Activated T-helper 1 cell treated with anti-CD3 and anti-CD28 coated beads, Interleukin-12 subunit alpha, Interleukin-12 subunit beta, Interleukin-2, Interleukin-4 antibody, amounts not matched to agents 30 ng/mL and 10 ng/mL and 1 ng/mL, durations not matched to agents 14 hours and 24 hours and 36 hours (primary cell): ENCODE results near the gene UCP3. TPM values are rescaled to one million over a fixed set of nuclear protein-coding genes. Genes with fewer than 3 reads are reported as not detected.
A peak's percentile ranks its signal among the peaks of the same experiment; 100 is the strongest.

Source experiments
- DNase-seq: peaks from one replicate; pipeline ENCODE4 v3.0.0; 2021; ENCODE audit warnings: low spot score
- H3K27ac Mint-ChIP-seq: one replicate; pipeline ENCODE4 v1.8.0; 2021; ENCODE audit warnings: mild to moderate bottlenecking, mixed read lengths
- H3K27me3 Mint-ChIP-seq: one replicate; pipeline ENCODE4 v1.8.0; 2022; ENCODE audit warnings: mild to moderate bottlenecking, moderate library complexity, mixed read lengths; ENCODE audit not compliant: insufficient read depth
- H3K36me3 Mint-ChIP-seq: one replicate; pipeline ENCODE4 v1.8.0; 2021; ENCODE audit warnings: low read depth, mixed read lengths
- H3K4me1 Mint-ChIP-seq: one replicate; pipeline ENCODE4 v1.8.0; 2021; ENCODE audit warnings: low read depth, mixed read lengths
- H3K4me3 Mint-ChIP-seq: one replicate; pipeline ENCODE4 v1.8.0; 2021; ENCODE audit warnings: mild to moderate bottlenecking, moderate library complexity, mixed read lengths
- H3K9me3 Mint-ChIP-seq: one replicate; pipeline ENCODE4 v1.8.0; 2021; ENCODE audit warnings: mixed read lengths
- intact Hi-C: fragments of 100-400 bp; cut with micrococcal nuclease; formaldehyde crosslinking; loops from one replicate; pipeline ENCODE4 v1.15.1; 2024
- total RNA-seq: library from RNA; stranded (reverse); gene quantifications from 2 replicates; pipeline ENCODE4 v1.2.3, GENCODE V29; 2022

Gene UCP3
- total RNA-seq, 1 donor from 2014 or later, result 4.1 TPM

GRCh38 chr11:73976451-73977151, 32.3 kb downstream of the UCP3 start:
- Mint-ChIP-seq H3K27me3 (no peaks in the 10 kb centered on the region), H3K4me3 (peak overlapping the region; percentile 100), H3K27ac (peak overlapping the region; percentile 81), H3K36me3 (peaks cover 75% of the 10 kb centered on the region), H3K9me3 (no peaks in the 10 kb centered on the region), H3K4me1 (peaks cover 91% of the 10 kb centered on the region)
- intact Hi-C loops, result no loop called here
- no peak for DNase-seq

DNA sequence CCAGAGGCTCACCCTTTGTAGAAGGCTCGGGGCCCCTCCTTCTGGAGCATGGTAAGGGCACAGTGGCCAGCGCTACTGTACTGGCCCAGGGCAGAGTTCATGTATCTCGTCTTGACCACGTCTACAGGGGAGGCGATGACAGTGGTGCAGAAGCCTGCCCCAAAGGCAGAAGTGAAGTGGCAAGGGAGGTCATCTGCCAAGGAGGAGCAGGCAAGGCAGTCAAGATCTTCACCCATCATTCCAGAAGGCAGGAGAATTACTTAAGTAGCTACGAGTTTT, 33.5 kb downstream of the UCP3 start:
- intact Hi-C loops, result no loop called here
- no peak for DNase-seq
- H3K27ac Mint-ChIP-seq, result peak overlapping the region; percentile 75
- no peaks in the 10 kb centered on the region for H3K27me3 Mint-ChIP-seq
- no peaks in the 10 kb centered on the region for H3K9me3 Mint-ChIP-seq
- H3K4me1 Mint-ChIP-seq, result peaks cover 89% of the 10 kb centered on the region
- peak overlapping the region; percentile 56 for H3K4me3 Mint-ChIP-seq
- peaks cover 64% of the 10 kb centered on the region for H3K36me3 Mint-ChIP-seq

GRCh38 chr11:73974604-73975478, 34.0 kb downstream of the UCP3 start:
- Mint-ChIP-seq H3K27me3 (no peaks in the 10 kb centered on the region), H3K4me3 (peak overlapping the region; percentile 61)

GRCh38 chr11:73972620-73973449, 36.0 kb downstream of the UCP3 start:
- peaks cover 43% of the 10 kb centered on the region for H3K36me3 Mint-ChIP-seq
- no peaks in the 10 kb centered on the region for H3K9me3 Mint-ChIP-seq
- no peaks in the 10 kb centered on the region for H3K27me3 Mint-ChIP-seq
- DNase-seq, result no peak
- H3K27ac Mint-ChIP-seq, result peak overlapping the region; percentile 69
- intact Hi-C loops, result no loop called here
- peak overlapping the region; percentile 25 for H3K4me3 Mint-ChIP-seq
- peaks cover 85% of the 10 kb centered on the region for H3K4me1 Mint-ChIP-seq

More at GRCh38 chr11:73974604-73975478, 34.0 kb downstream of the UCP3 start:
- Mint-ChIP-seq H3K4me1 (peaks cover 88% of the 10 kb centered on the region), H3K27ac (peak overlapping the region; percentile 75), H3K36me3 (peaks cover 58% of the 10 kb centered on the region), H3K9me3 (no peaks in the 10 kb centered on the region)
- no peak for DNase-seq
- intact Hi-C loops, result loop anchor here (1.0 kb wide), 1 partner anchor 7 kb away; the partner anchor contains the start of gene UCP2

- H3K9me3 Mint-ChIP-seq, result no peaks in the 10 kb centered on the region
- peak overlapping the region; percentile 69 for H3K27ac Mint-ChIP-seq
- peaks cover 79% of the 10 kb centered on the region for H3K4me1 Mint-ChIP-seq
- peaks cover 36% of the 10 kb centered on the region for H3K36me3 Mint-ChIP-seq
- H3K4me3 Mint-ChIP-seq, result no peak overlapping the region
- DNase-seq, result no peak
- no peaks in the 10 kb centered on the region for H3K27me3 Mint-ChIP-seq
- intact Hi-C loops, result no loop called here
Observed at GRCh38 chr11:73972187-73972586, 36.7 kb downstream of the UCP3 start.

- intact Hi-C loops, result no loop called here
- Mint-ChIP-seq H3K27ac (peak overlapping the region; percentile 69), H3K4me1 (peaks cover 70% of the 10 kb centered on the region), H3K36me3 (peaks cover 30% of the 10 kb centered on the region), H3K9me3 (no peaks in the 10 kb centered on the region), H3K4me3 (no peak overlapping the region), H3K27me3 (no peaks in the 10 kb centered on the region)
- DNase-seq, result no peak
Observed at GRCh38 chr11:73971175-73971719, 37.6 kb downstream of the UCP3 start.

DNA sequence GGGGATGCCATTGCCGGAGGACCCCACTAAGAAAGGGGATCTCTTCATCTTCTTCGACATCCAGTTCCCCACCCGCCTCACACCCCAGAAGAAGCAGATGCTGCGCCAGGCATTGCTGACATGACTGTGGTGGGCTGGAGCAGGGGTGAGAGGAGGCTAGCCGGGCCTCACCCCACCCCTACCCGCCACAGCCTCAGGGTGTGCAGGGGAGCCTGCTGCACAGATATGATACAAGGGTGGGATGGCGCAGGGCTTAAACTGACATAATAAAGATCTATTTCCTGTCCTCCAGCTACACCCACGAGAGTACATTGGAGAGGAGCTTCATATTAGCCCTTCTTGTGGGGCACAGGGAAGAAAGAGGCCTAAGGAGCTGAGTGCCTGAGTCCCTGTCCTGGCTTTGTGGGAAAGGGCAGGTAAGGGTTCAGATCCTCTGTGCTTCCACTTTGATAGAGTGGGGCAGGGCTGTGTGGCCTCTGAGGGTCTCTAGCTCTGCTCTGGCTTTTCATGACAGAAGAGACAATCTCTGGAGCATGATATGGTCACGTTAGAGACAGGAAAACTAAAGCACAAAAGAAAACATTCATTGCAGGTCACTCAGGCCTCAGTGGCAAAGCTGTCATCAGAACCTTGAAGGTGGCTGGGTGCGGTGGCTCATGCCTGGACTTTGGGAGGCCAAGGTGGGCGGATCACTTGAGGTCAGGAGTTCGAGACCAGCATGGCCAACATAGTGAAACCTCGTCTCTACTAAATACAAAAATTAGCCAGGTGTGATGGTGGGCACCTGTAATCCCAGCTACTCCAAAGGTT, 38.7 kb downstream of the UCP3 start:
- peak overlapping the region; percentile 64 for H3K27ac Mint-ChIP-seq
- H3K4me1 Mint-ChIP-seq, result peaks cover 70% of the 10 kb centered on the region
- no peak for DNase-seq
- no peaks in the 10 kb centered on the region for H3K9me3 Mint-ChIP-seq
- H3K36me3 Mint-ChIP-seq, result peaks cover 20% of the 10 kb centered on the region
- H3K27me3 Mint-ChIP-seq, result no peaks in the 10 kb centered on the region
- intact Hi-C loops, result no loop called here
- H3K4me3 Mint-ChIP-seq, result no peak overlapping the region

DNA sequence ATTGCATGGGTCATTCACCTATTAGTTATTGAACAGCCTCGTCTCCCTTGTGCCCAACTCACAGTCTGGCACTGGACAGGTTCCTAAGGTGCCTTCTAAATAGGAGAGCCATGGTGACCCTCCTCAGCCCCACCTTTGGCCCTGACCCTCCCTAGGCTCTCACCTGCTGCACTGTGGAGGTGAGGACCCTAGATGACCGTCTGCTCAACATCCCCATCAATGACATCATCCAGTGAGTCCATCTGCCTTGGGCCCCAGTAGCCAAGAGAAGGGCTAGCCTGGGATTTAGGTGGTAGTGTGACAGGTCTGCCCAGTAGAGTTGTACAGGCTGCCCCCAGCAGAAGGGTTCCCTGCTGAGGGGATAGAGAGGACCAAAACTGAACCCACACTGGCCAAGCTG, 39.8 kb downstream of the UCP3 start:
- H3K27ac Mint-ChIP-seq, result no peak overlapping the region
- H3K36me3 Mint-ChIP-seq, result peaks cover 8% of the 10 kb centered on the region
- H3K4me3 Mint-ChIP-seq, result no peak overlapping the region
- intact Hi-C loops, result no loop called here
- peaks cover 70% of the 10 kb centered on the region for H3K4me1 Mint-ChIP-seq
- no peaks in the 10 kb centered on the region for H3K27me3 Mint-ChIP-seq
- DNase-seq, result no peak
- no peaks in the 10 kb centered on the region for H3K9me3 Mint-ChIP-seq

GRCh38 chr11:73968356-73968966, 40.4 kb downstream of the UCP3 start:
- H3K4me1 Mint-ChIP-seq, result peaks cover 68% of the 10 kb centered on the region
- H3K36me3 Mint-ChIP-seq, result peaks cover 4% of the 10 kb centered on the region
- intact Hi-C loops, result no loop called here
- DNase-seq, result no peak
- H3K27ac Mint-ChIP-seq, result no peak overlapping the region
- H3K4me3 Mint-ChIP-seq, result no peak overlapping the region
- no peaks in the 10 kb centered on the region for H3K27me3 Mint-ChIP-seq
- no peaks in the 10 kb centered on the region for H3K9me3 Mint-ChIP-seq

DNA sequence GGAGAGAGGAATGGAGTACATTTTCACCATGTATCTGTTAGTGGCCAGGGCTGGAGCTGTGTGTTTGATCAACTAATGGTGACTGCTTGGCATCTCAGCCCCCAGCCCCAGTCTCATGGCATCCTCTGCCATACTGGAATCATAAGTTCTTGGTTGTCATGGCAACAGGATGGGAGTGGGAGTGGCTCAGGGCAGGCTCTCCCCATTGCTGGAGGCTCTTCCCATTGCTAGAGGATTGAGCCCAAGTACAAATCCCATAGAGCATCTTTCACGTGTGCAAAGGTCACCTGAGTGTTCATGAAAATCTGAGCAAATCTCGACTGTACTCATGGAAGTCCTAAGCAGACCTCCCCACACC, 43.1 kb downstream of the UCP3 start:
- intact Hi-C loops, result no loop called here
- peaks cover 1% of the 10 kb centered on the region for H3K36me3 Mint-ChIP-seq
- no peaks in the 10 kb centered on the region for H3K9me3 Mint-ChIP-seq
- H3K4me3 Mint-ChIP-seq, result no peak overlapping the region
- H3K4me1 Mint-ChIP-seq, result peaks cover 43% of the 10 kb centered on the region
- DNase-seq, result no peak
- no peak overlapping the region for H3K27ac Mint-ChIP-seq
- no peaks in the 10 kb centered on the region for H3K27me3 Mint-ChIP-seq

DNA sequence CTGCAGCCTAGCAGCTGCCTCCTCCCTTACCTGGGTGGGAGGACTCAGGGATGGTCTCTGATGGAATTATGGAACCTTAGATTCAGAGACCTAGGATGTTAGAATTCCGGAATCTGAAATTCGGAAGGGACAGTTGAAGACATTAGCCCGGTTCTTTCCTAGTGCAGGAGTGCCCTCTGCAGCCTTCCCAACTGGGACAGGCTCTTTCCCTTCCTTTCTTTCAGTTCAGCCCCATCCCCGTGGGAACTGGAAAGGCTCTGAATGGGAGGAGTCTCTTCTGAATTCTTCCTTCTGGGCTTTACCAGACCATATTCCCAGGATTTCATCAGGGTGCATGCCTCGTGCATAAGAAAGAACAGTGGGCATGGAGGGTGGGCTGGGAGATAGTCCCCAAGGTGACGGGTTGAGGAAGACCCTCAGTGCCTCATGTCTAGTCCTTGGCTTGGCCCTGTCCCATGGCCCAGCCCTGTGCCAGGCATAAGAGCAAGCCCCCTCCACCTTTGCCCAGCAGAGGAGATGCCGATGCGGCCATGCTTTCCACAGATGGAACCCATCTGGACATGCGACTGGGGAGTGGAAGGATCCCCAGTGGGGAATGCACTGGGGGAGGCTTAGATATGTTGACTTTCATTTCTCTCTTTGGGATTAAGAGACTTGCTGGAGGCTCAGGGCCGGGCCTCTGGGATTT, 43.7 kb downstream of the UCP3 start:
- Mint-ChIP-seq H3K4me3 (no peak overlapping the region), H3K27ac (no peak overlapping the region), H3K9me3 (no peaks in the 10 kb centered on the region), H3K27me3 (peaks cover 2% of the 10 kb centered on the region), H3K4me1 (peaks cover 42% of the 10 kb centered on the region), H3K36me3 (peaks cover 1% of the 10 kb centered on the region)
- DNase-seq, result no peak
- intact Hi-C loops, result no loop called here
